ENCODE results near the gene NPAS2.

The NPAS2 gene

GRCh38 chr2:100921685-100922161 is 101.8 kb downstream of the NPAS2 start:
- no peak for DNase-seq

GRCh38 chr2:100923461-100924060 is 103.6 kb downstream of the NPAS2 start:
- DNase-seq = no peak

GRCh38 chr2:100924122-100924519 is 104.2 kb downstream of the NPAS2 start:
- no peak for DNase-seq

- DNase-seq = peak; percentile 64
Observed at GRCh38 chr2:100924520-100925451, 104.8 kb downstream of the NPAS2 start.

- DNase-seq = no peak
Observed at GRCh38 chr2:100928235-100928634, 108.3 kb downstream of the NPAS2 start.

- no peak for DNase-seq
Observed at GRCh38 chr2:100929147-100929546, 109.2 kb downstream of the NPAS2 start.

GRCh38 chr2:100934504-100935371 is 114.8 kb downstream of the NPAS2 start:
- no peak for DNase-seq

GRCh38 chr2:100935372-100935752 is 115.4 kb downstream of the NPAS2 start:
- no peak for DNase-seq

GRCh38 chr2:100936070-100936741 is 116.3 kb downstream of the NPAS2 start:
- no peak for DNase-seq

GRCh38 chr2:100936972-100937542 is 117.1 kb downstream of the NPAS2 start:
- DNase-seq = no peak

GRCh38 chr2:100938031-100939026 is 118.4 kb downstream of the NPAS2 start:
- DNase-seq = peak; percentile 37

GRCh38 chr2:100939445-100939844 is 119.5 kb downstream of the NPAS2 start:
- DNase-seq = peak; percentile 42

GRCh38 chr2:100940240-100940639 is 120.3 kb downstream of the NPAS2 start:
- DNase-seq = peak; percentile 13

GRCh38 chr2:100940766-100941645 is 121.1 kb downstream of the NPAS2 start:
- DNase-seq = peak; percentile 57

GRCh38 chr2:100941646-100942240 is 121.8 kb downstream of the NPAS2 start:
- DNase-seq = no peak

GRCh38 chr2:100944617-100945432 is 124.9 kb downstream of the NPAS2 start:
- DNase-seq = no peak

GRCh38 chr2:100945433-100945740 is 125.4 kb downstream of the NPAS2 start:
- no peak for DNase-seq

GRCh38 chr2:100945930-100946607 is 126.1 kb downstream of the NPAS2 start:
- no peak for DNase-seq
